Measurements from ENCODE around the gene SYTL2.
A peak's percentile ranks its signal among the peaks of the same experiment; 100 is the strongest.
"Not testable (repeated sequence)": the region's sequence is repeated elsewhere in the genome, so short reads cannot be mapped to it uniquely, and the experiment has no call there.

Gene SYTL2

GRCh38 chr11:85800595-85801342, 10.2 kb downstream of the SYTL2 start:
- H3K27ac ChIP-seq: no peak overlapping the region
- H3K4me3 ChIP-seq: no peak overlapping the region

- Histone ChIP-seq H3K27ac (no peak overlapping the region), H3K4me3 (no peak overlapping the region)
Measured at GRCh38 chr11:85799142-85799541, 11.8 kb downstream of the SYTL2 start.

- Histone ChIP-seq H3K27ac (no peak overlapping the region), H3K4me3 (no peak overlapping the region)
Measured at GRCh38 chr11:85798361-85798760, 12.6 kb downstream of the SYTL2 start.

GRCh38 chr11:85795712-85796487, 15.0 kb downstream of the SYTL2 start:
- H3K27ac ChIP-seq: no peak overlapping the region
- no peak overlapping the region for H3K4me3 ChIP-seq

- H3K27ac ChIP-seq: no peak overlapping the region
- no peak overlapping the region for H3K4me3 ChIP-seq
Measured at GRCh38 chr11:85791409-85791990, 19.4 kb downstream of the SYTL2 start.

- Histone ChIP-seq H3K4me3 (no peak overlapping the region), H3K27ac (no peak overlapping the region)
Measured at GRCh38 chr11:85787809-85788760, 22.9 kb downstream of the SYTL2 start.

GRCh38 chr11:85787168-85787567, 23.8 kb downstream of the SYTL2 start:
- H3K27ac ChIP-seq: no peak overlapping the region
- no peak overlapping the region for H3K4me3 ChIP-seq

- Histone ChIP-seq H3K4me3 (no peak overlapping the region), H3K27ac (no peak overlapping the region)
Measured at GRCh38 chr11:85784480-85785265, 26.3 kb downstream of the SYTL2 start.

GRCh38 chr11:85783758-85784157, 27.2 kb downstream of the SYTL2 start:
- no peak overlapping the region for H3K27ac ChIP-seq

GRCh38 chr11:85780780-85781517, 30.0 kb downstream of the SYTL2 start:
- H3K27ac ChIP-seq, H3K4me3 ChIP-seq: not testable (repeated sequence)

More at GRCh38 chr11:85783758-85784157, 27.2 kb downstream of the SYTL2 start:
- H3K4me3 ChIP-seq: no peak overlapping the region

GRCh38 chr11:85779956-85780640, 30.8 kb downstream of the SYTL2 start:
- Histone ChIP-seq H3K27ac (no peak overlapping the region), H3K4me3 (no peak overlapping the region)

GRCh38 chr11:85777603-85777972, 33.4 kb downstream of the SYTL2 start:
- H3K27ac ChIP-seq, H3K4me3 ChIP-seq: not testable (repeated sequence)

GRCh38 chr11:85776951-85777602, 33.9 kb downstream of the SYTL2 start:
- no peak overlapping the region for H3K27ac ChIP-seq

GRCh38 chr11:85774256-85775101, 36.5 kb downstream of the SYTL2 start:
- H3K4me3 ChIP-seq: no peak overlapping the region
- peak overlapping the region in 1 of 21 experiments; percentile 8 for H3K27ac ChIP-seq

More at GRCh38 chr11:85776951-85777602, 33.9 kb downstream of the SYTL2 start:
- H3K4me3 ChIP-seq: no peak overlapping the region

- H3K27ac ChIP-seq: peak overlapping the region in 4 of 21 experiments; percentile 19 to 79 (median 62)
- no peak overlapping the region for H3K4me3 ChIP-seq
Measured at GRCh38 chr11:85772695-85773094, 38.2 kb downstream of the SYTL2 start.

- Histone ChIP-seq H3K4me3 (no peak overlapping the region), H3K27ac (peak overlapping the region in 2 of 21 experiments; percentile 7 to 25)
Measured at GRCh38 chr11:85771568-85771967, 39.4 kb downstream of the SYTL2 start.
